SJSA1 (cell line): Measurements from ENCODE around the gene PRRX2. TPM values are rescaled to one million over a fixed set of nuclear protein-coding genes. Genes with fewer than 3 reads are reported as not detected.

Source experiments
- DNase-seq, 2 experiments: peaks; one replicate each; pipeline ENCODE4 v3.0.0-alpha.2; 2015 to 2020; ENCODE audit warnings: low spot score in 2 of 2, low read depth in 1 of 2
- H3K27ac ChIP-seq: fragments of 250-450 bp; sonication (Bioruptor Pico); 2 replicates; pipeline ENCODE4 v1.5.1; 2020; ENCODE audit warnings: mild to moderate bottlenecking, moderate library complexity
- H3K27me3 ChIP-seq: fragments of 250-450 bp; sonication (Bioruptor Pico); replicated peaks from 2 replicates; pipeline ENCODE4 v1.5.1; 2020; ENCODE audit warnings: mild to moderate bottlenecking, moderate library complexity
- H3K36me3 ChIP-seq: fragments of 250-450 bp; sonication (Bioruptor Pico); 2 replicates; pipeline ENCODE4 v1.5.1; 2020; ENCODE audit warnings: mild to moderate bottlenecking
- H3K4me1 ChIP-seq: fragments of 250-450 bp; sonication (Bioruptor Pico); replicated peaks from 2 replicates; pipeline ENCODE4 v1.6.1; 2021; ENCODE audit warnings: mild to moderate bottlenecking
- H3K4me3 ChIP-seq: fragments of 250-450 bp; sonication (Bioruptor Pico); 2 replicates; pipeline ENCODE4 v1.5.1; 2020; ENCODE audit warnings: mild to moderate bottlenecking
- H3K9me3 ChIP-seq: fragments of 250-450 bp; sonication (Bioruptor Pico); replicated peaks from 2 replicates; pipeline ENCODE4 v1.5.1; 2020; ENCODE audit warnings: mild to moderate bottlenecking
- total RNA-seq: library from RNA; depleted of rRNA; stranded (reverse); fragments of >200 nt; shearing (Covaris generic); gene quantifications from 2 replicates; pipeline ENCODE4 v1.2.3, GENCODE V29; 2014

Gene PRRX2
- total RNA-seq, 1 experiment from 2014 or later, result 9.8 TPM

- H3K4me3 ChIP-seq, result no peak overlapping the region
- 0 out of 2 replicates have a peak, but pooled peaks cover 2% of the 10 kb centered on the region for H3K27me3 ChIP-seq
- no peaks in the 10 kb centered on the region for H3K36me3 ChIP-seq
- H3K9me3 ChIP-seq, result no peaks in the 10 kb centered on the region
- H3K27ac ChIP-seq, result no peak overlapping the region
- H3K4me1 ChIP-seq, result peaks cover 27% of the 10 kb centered on the region
- no peak for DNase-seq
These were observed 4.5 kb downstream of the PRRX2 start for GRCh38 chr9:129669946-129670345.

DNA sequence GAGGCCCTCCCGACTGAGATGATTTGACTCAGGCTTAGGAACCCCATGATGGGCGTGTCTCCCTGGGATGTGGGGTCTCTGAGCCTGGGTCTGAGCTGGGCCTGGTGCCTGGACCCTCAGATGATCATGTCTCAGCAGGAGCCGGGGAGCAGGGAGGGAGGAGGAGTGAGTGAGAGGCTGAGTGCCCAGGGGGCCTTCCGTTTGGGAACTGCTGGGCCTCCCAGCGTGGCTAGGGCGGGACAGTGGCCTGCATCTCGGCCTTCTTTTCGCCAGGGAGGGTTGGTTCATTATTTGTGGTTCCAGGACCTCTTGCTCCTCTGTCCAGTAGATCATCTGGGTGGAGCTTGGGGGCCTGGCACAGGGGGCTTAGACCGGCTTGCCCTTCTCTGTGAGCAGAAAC lies 5.6 kb downstream of the PRRX2 start:
- DNase-seq, result no peak
- H3K9me3 ChIP-seq, result no peaks in the 10 kb centered on the region
- no peak overlapping the region for H3K4me3 ChIP-seq
- no peaks in the 10 kb centered on the region for H3K36me3 ChIP-seq
- no peaks in the 10 kb centered on the region for H3K27me3 ChIP-seq
- peaks cover 21% of the 10 kb centered on the region for H3K4me1 ChIP-seq
- H3K27ac ChIP-seq, result no peak overlapping the region

DNA sequence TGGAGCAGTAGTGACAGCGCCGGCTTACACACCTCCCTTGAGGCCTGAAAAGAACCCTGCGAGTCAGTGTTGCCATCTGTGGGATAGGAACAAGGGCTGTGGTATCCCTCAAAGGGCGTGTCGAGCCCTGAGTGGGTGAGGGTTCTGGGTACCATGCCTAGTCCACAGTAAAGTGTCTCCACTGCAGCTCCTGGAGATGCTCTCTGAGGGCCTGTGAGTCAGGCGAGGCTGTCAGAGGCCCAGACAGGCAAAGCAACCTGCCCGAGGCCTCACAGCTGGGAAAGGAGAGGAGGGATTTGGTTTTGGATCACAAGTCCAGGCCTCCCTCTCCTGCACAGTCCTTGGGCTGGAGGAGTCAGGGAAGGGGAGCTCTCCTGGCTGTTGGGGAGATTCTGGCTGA lies 6.1 kb downstream of the PRRX2 start:
- no peak for DNase-seq
- no peak overlapping the region for H3K27ac ChIP-seq
- no peaks in the 10 kb centered on the region for H3K9me3 ChIP-seq
- no peak overlapping the region for H3K4me3 ChIP-seq
- no peaks in the 10 kb centered on the region for H3K27me3 ChIP-seq
- no peaks in the 10 kb centered on the region for H3K36me3 ChIP-seq
- H3K4me1 ChIP-seq, result peaks cover 21% of the 10 kb centered on the region

DNA sequence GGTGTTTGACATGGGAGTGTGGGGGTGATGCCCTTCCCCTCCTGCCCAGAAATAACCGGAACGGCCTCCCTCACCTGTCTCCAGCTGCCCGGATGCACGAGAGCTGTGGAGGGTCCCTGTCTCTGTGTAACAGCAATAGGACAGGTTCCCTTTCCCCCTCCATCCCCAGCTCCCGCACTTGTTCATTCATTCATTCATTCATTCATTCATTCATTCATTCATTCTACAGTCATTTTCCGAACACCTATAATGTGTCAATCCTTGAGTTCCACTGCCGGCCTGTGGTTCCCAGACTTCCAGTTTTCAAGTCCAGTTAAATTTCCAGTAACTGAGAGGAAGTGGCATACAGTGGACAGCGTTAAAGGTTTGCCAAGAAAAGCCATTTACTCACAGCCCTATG lies 7.3 kb downstream of the PRRX2 start:
- no peak for DNase-seq
- H3K4me1 ChIP-seq, result peaks cover 26% of the 10 kb centered on the region
- H3K27ac ChIP-seq, result no peak overlapping the region
- no peaks in the 10 kb centered on the region for H3K36me3 ChIP-seq
- H3K4me3 ChIP-seq, result no peak overlapping the region
- H3K9me3 ChIP-seq, result no peaks in the 10 kb centered on the region
- H3K27me3 ChIP-seq, result no peaks in the 10 kb centered on the region

DNA sequence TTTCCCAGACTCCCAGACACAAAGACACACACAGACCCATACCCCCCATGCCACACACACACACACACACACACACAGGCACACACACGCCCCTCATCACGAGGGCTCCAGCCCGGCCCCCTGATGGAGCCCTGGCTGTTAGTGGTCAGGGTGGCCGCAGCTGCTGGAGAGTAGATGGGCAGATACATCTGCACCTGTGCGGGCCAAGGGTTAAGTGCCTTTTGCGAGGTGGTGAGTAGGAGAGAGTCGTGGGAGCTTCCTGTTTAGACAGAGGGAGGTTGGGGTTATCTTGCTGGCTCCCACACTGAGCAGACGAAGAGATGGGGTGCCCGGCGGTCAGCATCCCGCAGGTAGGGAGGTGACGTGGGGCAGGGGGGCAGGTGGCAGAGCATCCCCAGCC lies 8.2 kb downstream of the PRRX2 start:
- DNase-seq, result no peak
- Histone ChIP-seq H3K36me3 (no peaks in the 10 kb centered on the region), H3K9me3 (no peaks in the 10 kb centered on the region), H3K27me3 (no peaks in the 10 kb centered on the region), H3K27ac (no peak overlapping the region), H3K4me3 (no peak overlapping the region), H3K4me1 (peaks cover 17% of the 10 kb centered on the region)

DNA sequence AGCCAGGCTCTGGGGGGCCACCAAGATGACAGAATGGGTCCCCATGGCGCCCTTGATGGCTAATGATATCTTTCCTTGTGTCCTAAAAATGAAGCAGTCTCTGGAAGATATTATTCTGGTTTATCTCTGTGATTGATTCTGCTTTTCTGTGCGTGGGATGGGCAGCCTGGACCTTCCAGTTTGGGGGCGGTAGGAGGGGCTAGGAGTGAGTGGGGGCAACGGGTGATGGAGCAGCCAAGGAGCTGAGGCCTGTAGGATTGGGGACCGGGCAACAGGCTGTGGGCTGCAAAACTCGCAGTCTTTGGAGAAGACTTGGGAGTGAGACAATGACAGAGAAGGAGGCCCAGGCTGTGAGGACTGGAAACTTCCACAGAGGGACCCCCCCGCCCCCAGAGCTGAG lies 8.8 kb downstream of the PRRX2 start:
- H3K27ac ChIP-seq, result no peak overlapping the region
- H3K36me3 ChIP-seq, result no peaks in the 10 kb centered on the region
- no peaks in the 10 kb centered on the region for H3K9me3 ChIP-seq
- H3K4me3 ChIP-seq, result no peak overlapping the region
- H3K27me3 ChIP-seq, result no peaks in the 10 kb centered on the region
- H3K4me1 ChIP-seq, result peaks cover 12% of the 10 kb centered on the region
- DNase-seq, result no peak

DNA sequence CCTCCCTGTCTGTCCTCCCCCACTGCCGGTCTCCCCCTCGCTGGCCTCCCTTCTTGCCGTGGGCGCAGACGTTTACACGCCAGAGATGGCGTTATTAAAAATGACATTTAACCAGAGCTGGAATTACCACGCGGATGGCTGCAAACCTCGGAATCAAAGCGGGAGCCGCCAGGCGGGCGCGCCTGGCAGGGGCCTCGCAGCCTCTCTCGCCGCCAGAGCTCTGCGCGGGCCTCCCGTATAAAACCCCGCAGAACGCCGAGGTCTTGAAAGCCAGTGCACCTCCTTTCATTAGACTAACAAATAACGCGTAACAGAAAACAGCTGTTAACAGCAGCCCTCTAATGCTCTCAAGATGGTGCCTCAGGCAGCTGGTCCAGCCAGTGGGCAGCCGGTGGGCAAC lies 10.2 kb downstream of the PRRX2 start:
- Histone ChIP-seq H3K4me1 (peaks cover 7% of the 10 kb centered on the region; the same call in 1 of the 2 replicates), H3K4me3 (no peak overlapping the region), H3K27me3 (no peaks in the 10 kb centered on the region), H3K36me3 (no peaks in the 10 kb centered on the region), H3K27ac (no peak overlapping the region), H3K9me3 (no peaks in the 10 kb centered on the region)
- DNase-seq, result no peak

DNA sequence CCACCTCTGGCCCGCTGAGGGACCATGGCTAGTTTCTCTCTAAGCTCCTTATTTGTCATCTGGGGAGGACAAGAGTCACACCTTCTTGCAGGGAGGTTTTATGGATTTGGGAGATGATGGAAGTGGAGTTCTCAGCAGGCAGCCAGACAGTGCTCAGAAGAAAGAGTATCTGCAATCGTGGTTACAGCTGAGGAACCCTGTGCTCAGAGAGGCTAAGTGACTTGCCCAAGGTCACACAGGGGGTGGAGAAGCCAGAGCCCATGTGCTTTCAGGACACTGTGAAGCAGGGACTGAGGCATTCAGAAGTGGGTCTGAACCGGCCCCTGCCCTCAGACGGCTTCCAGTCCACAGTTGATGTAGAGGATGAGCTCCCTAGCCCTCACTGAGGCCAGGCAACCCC lies 10.8 kb downstream of the PRRX2 start:
- H3K9me3 ChIP-seq, result no peaks in the 10 kb centered on the region

GRCh38 chr9:129676975-129677374 lies 11.5 kb downstream of the PRRX2 start:
- no peak overlapping the region for H3K4me3 ChIP-seq
- no peak for DNase-seq

More for the DNA sequence above, 10.8 kb downstream of the PRRX2 start:
- peaks cover 7% of the 10 kb centered on the region; the same call in 1 of the 2 replicates for H3K4me1 ChIP-seq
- no peak overlapping the region for H3K27ac ChIP-seq
- H3K36me3 ChIP-seq, result no peaks in the 10 kb centered on the region
- no peak for DNase-seq
- no peak overlapping the region for H3K4me3 ChIP-seq
- no peaks in the 10 kb centered on the region for H3K27me3 ChIP-seq

DNA sequence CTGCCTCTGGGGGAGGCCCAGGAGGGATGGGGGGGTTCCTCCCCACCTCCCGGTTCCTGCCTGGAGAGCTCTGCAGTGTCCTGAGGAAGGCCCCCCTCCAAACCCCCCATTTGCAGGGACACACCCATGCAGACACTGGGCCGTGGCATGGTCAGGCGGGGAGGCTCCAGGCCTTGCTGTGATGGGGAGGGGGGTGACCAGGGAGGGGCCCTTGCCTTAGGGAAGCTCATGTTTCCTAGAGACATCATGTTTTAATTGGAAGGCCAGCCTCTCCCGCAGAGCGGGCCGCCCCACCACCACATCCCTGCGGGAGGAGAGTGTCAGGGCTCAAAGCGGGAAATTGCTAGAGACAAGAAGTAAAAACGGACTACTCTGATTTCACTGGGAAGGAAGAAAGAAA lies 12.0 kb downstream of the PRRX2 start:
- H3K36me3 ChIP-seq, result no peaks in the 10 kb centered on the region
- H3K4me3 ChIP-seq, result no peak overlapping the region
- H3K4me1 ChIP-seq, result peaks cover 7% of the 10 kb centered on the region; the same call in 1 of the 2 replicates
- no peaks in the 10 kb centered on the region for H3K9me3 ChIP-seq
- no peak for DNase-seq
- H3K27ac ChIP-seq, result no peak overlapping the region
- no peaks in the 10 kb centered on the region for H3K27me3 ChIP-seq

More at GRCh38 chr9:129676975-129677374, 11.5 kb downstream of the PRRX2 start:
- Histone ChIP-seq H3K27me3 (no peaks in the 10 kb centered on the region), H3K36me3 (no peaks in the 10 kb centered on the region), H3K9me3 (no peaks in the 10 kb centered on the region), H3K4me1 (peaks cover 7% of the 10 kb centered on the region; the same call in 1 of the 2 replicates), H3K27ac (no peak overlapping the region)

DNA sequence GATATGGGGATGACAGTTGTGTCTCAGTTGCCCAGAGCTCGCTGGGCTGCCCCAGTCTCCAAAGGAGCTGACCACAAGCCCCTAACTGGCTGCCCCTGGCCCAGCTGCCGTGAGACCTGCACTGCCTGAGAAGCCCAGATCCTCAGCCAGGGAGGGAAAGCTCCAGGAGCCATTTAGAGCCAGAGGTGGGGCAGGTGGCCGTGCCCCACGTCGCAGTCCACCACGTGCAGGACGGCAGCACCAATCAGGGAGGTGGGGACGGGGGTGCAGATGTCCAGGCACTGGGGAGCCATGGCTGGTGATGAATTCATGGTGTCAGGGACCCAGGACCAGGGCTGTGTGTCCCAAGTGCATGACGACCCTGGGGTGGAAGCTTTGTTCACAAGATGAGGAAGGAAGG lies 13.4 kb downstream of the PRRX2 start:
- H3K27ac ChIP-seq, result no peak overlapping the region
- no peaks in the 10 kb centered on the region for H3K9me3 ChIP-seq
- H3K36me3 ChIP-seq, result no peaks in the 10 kb centered on the region
- H3K4me3 ChIP-seq, result no peak overlapping the region
- H3K4me1 ChIP-seq, result peaks cover 7% of the 10 kb centered on the region; the same call in 1 of the 2 replicates
- no peak for DNase-seq
- H3K27me3 ChIP-seq, result no peaks in the 10 kb centered on the region

DNA sequence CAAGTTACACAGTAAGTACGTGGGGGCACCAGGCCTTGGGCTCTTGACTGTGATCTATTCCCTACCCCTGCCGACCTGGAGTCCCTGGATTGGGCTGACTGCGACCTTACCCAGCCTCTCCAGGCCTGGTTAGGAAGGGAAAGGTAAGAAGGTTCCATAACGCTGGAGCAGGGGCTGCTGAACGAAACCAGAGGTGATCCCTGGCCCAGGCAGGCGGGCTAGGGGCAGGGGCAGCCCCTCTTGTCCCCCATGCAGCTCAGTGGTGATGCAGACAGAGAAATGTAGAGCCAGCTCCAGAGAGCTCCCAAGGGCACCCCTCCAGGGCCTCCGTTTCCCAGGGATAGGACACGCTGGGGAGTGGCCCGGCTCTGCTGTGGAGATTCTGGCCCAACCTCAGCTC lies 14.1 kb downstream of the PRRX2 start:
- peaks cover 7% of the 10 kb centered on the region; the same call in 1 of the 2 replicates for H3K4me1 ChIP-seq
- no peaks in the 10 kb centered on the region for H3K9me3 ChIP-seq
- H3K27ac ChIP-seq, result no peak overlapping the region
- no peaks in the 10 kb centered on the region for H3K27me3 ChIP-seq
- DNase-seq, result no peak
- no peak overlapping the region for H3K4me3 ChIP-seq
- H3K36me3 ChIP-seq, result no peaks in the 10 kb centered on the region

GRCh38 chr9:129681924-129682323 lies 16.5 kb downstream of the PRRX2 start:
- Histone ChIP-seq H3K9me3 (no peaks in the 10 kb centered on the region), H3K36me3 (no peaks in the 10 kb centered on the region), H3K4me1 (peaks cover 20% of the 10 kb centered on the region), H3K27ac (no peak overlapping the region), H3K27me3 (no peaks in the 10 kb centered on the region), H3K4me3 (no peak overlapping the region)
- DNase-seq, result no peak

DNA sequence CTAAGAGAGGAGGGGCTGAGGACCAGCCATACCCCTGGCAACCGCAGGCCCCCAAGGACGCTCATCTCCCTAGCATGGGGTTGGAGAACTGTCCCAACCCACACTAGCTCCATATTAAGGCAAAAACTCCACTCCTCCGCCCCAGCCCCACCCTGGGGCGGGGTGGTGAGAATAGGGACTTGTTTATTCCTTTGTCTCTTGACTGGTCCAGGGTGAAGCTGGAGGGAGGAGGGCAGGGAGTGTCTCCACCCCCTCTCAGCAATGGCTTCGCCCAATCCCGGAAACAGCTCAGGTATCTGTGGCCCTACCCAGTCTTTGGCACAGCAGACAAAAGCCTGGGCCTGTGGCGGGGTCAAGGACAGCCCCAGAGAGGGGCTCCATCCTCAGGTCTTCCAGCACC lies 16.9 kb downstream of the PRRX2 start:
- no peak overlapping the region for H3K4me3 ChIP-seq
- no peak overlapping the region for H3K27ac ChIP-seq
- no peaks in the 10 kb centered on the region for H3K27me3 ChIP-seq
- H3K36me3 ChIP-seq, result no peaks in the 10 kb centered on the region
- H3K4me1 ChIP-seq, result peaks cover 16% of the 10 kb centered on the region
- DNase-seq, result no peak
- H3K9me3 ChIP-seq, result no peaks in the 10 kb centered on the region

- H3K27ac ChIP-seq, result no peak overlapping the region
These were observed 19.9 kb downstream of the PRRX2 start for GRCh38 chr9:129685220-129685932.

More at GRCh38 chr9:129685220-129685932, 19.9 kb downstream of the PRRX2 start:
- DNase-seq, result peak; percentile 49 to 73
- Histone ChIP-seq H3K27me3 (no peaks in the 10 kb centered on the region), H3K9me3 (no peaks in the 10 kb centered on the region), H3K4me1 (peaks cover 16% of the 10 kb centered on the region), H3K4me3 (no peak overlapping the region), H3K36me3 (no peaks in the 10 kb centered on the region)
